Body of pancreas (tissue), 4 donors: ENCODE data around the gene MAP4K4. TPM values are rescaled to one million over a fixed set of nuclear protein-coding genes. Genes with fewer than 3 reads are reported as not detected.

Experiments used
- ATAC-seq: fragments of 150-250 bp; one replicate; pipeline ENCODE4 v1.9.1; 2016
- DNase-seq, 4 donors: peaks; one replicate each; pipeline ENCODE4 v3.0.0-alpha.2; 2019
- H3K27ac ChIP-seq, 4 donors: fragments of 200-600 bp; sonication (generic); 1 replicate in 3 of 4; 2 replicates in 1 of 4; pipeline versions ENCODE4 v1.5.1 to v1.6.1; 2016 to 2019; ENCODE audit warnings: mild to moderate bottlenecking in 1 of 4, mixed read lengths in 1 of 4, moderate library complexity in 1 of 4
- H3K27me3 ChIP-seq, 2 donors: fragments of 200-600 bp; sonication (generic); one replicate each; pipeline ENCODE4 v1.6.0; 2016; ENCODE audit warnings: mild to moderate bottlenecking in 1 of 2
- H3K36me3 ChIP-seq, 2 donors: fragments of 200-600 bp; sonication (generic); replicated peaks in 1 of 2; 2 replicates each; pipeline ENCODE4 v1.5.1; 2016; ENCODE audit warnings: low read depth in 2 of 2; ENCODE audit not compliant: insufficient read depth in 1 of 2
- H3K4me1 ChIP-seq: fragments of 200-600 bp; sonication (generic); one replicate; pipeline ENCODE4 v1.6.0; 2016
- H3K4me3 ChIP-seq, 2 donors: fragments of 200-600 bp; sonication (generic); 1 replicate in 1 of 2; 2 replicates in 1 of 2; pipeline ENCODE4 v1.5.1; 2016 to 2019
- H3K9me3 ChIP-seq, 3 donors: fragments of 200-600 bp; sonication (generic); 1 replicate in 2 of 3; 2 replicates in 1 of 3; pipeline ENCODE4 v1.5.1; 2016
- CTCF ChIP-seq, 7 experiments: fragments of 450-650 bp in 4 of 7; fragments of 200-600 bp in 3 of 7; sonication (generic) in 3 of 7; IDR thresholded peaks; one replicate each; pipeline ENCODE4 v1.5.1; 2016 to 2019; ENCODE audit warnings: antibody characterized with exemption in 7 of 7
- POLR2A ChIP-seq, 3 donors: fragments of 450-650 bp; IDR thresholded peaks; one replicate each; pipeline ENCODE4 v1.6.1; 2016; ENCODE audit warnings: antibody characterized with exemption in 3 of 3, mild to moderate bottlenecking in 2 of 3
- WGBS, 2 donors: methylation state at CpG; one replicate each; pipeline ENCODE4 v1.1.5; 2017; 5-methylcytosine and 5-hydroxymethylcytosine counted together
- intact Hi-C: fragments of 100-400 bp; cut with DNase I; formaldehyde crosslinking; loops from one replicate; pipeline ENCODE4 v1.15.1; 2023
- total RNA-seq, 2 donors: library from RNA; depleted of rRNA; stranded (reverse); fragments of >200 nt; gene quantifications; one replicate each; pipeline ENCODE4 v1.1.0, GENCODE V29; 2016

Gene MAP4K4
- total RNA-seq, 2 donors from 2014 or later: 22.1 to 25.1 TPM

DNA sequence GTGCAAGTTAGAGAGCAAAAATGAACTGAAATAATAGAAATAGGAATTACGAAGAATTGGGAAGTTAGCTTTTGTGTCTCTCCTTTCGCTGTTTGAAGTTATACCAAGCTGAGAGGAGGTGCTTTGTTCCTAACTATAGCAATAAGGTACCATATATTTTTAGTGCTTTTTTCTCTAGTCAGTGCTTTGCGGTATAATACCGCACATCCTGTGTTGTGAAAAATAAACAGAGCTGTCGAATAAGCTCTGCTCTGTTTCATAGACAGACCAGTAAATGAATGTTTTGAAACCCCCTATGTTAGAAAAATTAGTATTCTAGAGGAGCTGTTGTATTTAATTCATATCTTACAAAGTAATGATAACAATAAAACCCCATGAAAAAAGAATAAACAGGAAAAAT lies 130.8 kb downstream of the MAP4K4 start:
- Histone ChIP-seq H3K9me3 (no peaks in the 10 kb centered on the region), H3K4me3 (no peak overlapping the region), H3K36me3 (no peaks in the 10 kb centered on the region), H3K4me1 (peaks cover 19% of the 10 kb centered on the region), H3K27me3 (no peaks in the 10 kb centered on the region), H3K27ac (no peak overlapping the region)
- intact Hi-C loops: no loop called here
- 61 to 78% methylated on average over 5 of the region's 5 CpGs for WGBS, 2 donors
- DNase-seq (no peak), ATAC-seq (no peak)
- TF ChIP-seq CTCF (IDR thresholded peaks at IDR 0.05) (no peak), POLR2A (IDR thresholded peaks at IDR 0.05) (no peak)

GRCh38 chr2:101828673-101829334 lies 131.3 kb downstream of the MAP4K4 start:
- 31 to 40% methylated on average over 7 of the region's 7 CpGs for WGBS, 2 donors
- intact Hi-C loops: no loop called here
- no peak for ATAC-seq
- Histone ChIP-seq H3K4me1 (peaks cover 14% of the 10 kb centered on the region), H3K9me3 (no peaks in the 10 kb centered on the region), H3K4me3 (no peak overlapping the region), H3K36me3 (no peaks in the 10 kb centered on the region), H3K27me3 (no peaks in the 10 kb centered on the region), H3K27ac (no peak overlapping the region)
- TF ChIP-seq CTCF (IDR thresholded peaks at IDR 0.05) (no peak), POLR2A (IDR thresholded peaks at IDR 0.05) (no peak)
- DNase-seq: no peak

- TF ChIP-seq POLR2A (IDR thresholded peaks at IDR 0.05): no peak
- no peak for TF ChIP-seq CTCF (IDR thresholded peaks at IDR 0.05)
- no peak for DNase-seq
- Histone ChIP-seq H3K9me3 (no peaks in the 10 kb centered on the region), H3K4me1 (peaks cover 14% of the 10 kb centered on the region), H3K36me3 (peaks cover 0 to 1% of the 10 kb centered on the region in 2 donors), H3K4me3 (no peak overlapping the region), H3K27me3 (no peaks in the 10 kb centered on the region), H3K27ac (no peak overlapping the region)
- ATAC-seq: no peak
- 93 to 97% methylated on average over 3 of the region's 3 CpGs for WGBS, 2 donors
- intact Hi-C loops: no loop called here
These were observed 131.9 kb downstream of the MAP4K4 start for GRCh38 chr2:101829429-101829828.

DNA sequence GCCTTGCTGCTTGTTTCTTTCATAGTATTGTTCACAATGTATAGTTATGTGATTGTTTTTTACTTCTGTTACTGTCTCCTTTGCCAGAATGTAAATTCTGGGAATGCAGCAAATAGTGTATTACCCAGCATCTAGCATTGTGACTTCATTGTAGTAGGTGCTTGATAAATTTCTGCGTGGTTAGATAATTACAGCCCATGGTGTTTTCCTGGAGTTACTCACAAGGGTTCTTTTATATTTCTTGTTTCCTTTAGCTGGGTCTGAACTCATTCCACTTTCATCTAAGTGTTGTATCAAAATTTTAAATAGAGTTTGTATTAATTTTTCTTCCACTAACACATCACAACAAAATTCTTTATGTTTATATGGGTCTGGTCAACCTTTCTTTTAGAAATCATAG lies 132.6 kb downstream of the MAP4K4 start:
- DNase-seq (no peak), ATAC-seq (no peak)
- Histone ChIP-seq H3K27ac (no peak overlapping the region), H3K4me3 (no peak overlapping the region), H3K27me3 (no peaks in the 10 kb centered on the region), H3K36me3 (peaks cover 0 to 5% of the 10 kb centered on the region in 2 donors), H3K9me3 (no peaks in the 10 kb centered on the region), H3K4me1 (peaks cover 14% of the 10 kb centered on the region)
- intact Hi-C loops: loop anchor here (10.0 kb wide), 1 partner anchor 415 kb away; no protein-coding TSS in a partner anchor
- TF ChIP-seq POLR2A (IDR thresholded peaks at IDR 0.05) (no peak), CTCF (IDR thresholded peaks at IDR 0.05) (no peak)
- 55 to 74% methylated on average over 1 of the region's 1 CpG for WGBS, 2 donors

DNA sequence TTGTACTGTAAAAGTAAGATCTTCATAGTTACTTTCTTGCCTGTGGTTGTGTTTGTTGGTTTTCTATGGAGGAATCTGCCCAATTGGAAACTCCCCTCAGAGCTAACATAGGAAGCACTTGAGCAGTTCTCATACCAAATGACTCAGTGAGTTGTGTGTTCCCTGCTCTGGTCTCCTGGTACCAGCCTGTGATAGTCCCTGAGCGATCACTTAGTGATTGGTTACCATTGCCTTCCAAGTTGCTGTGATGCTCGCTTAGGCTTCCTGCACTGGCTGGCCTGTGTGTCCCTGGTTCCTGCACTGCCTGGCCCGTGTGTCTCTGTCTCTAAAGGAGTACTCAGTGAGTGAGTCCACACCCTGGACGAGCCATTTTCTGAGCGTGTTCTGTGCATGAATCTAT lies 133.0 kb downstream of the MAP4K4 start:
- Histone ChIP-seq H3K27ac (no peak overlapping the region), H3K27me3 (no peaks in the 10 kb centered on the region), H3K4me1 (peaks cover 14% of the 10 kb centered on the region), H3K36me3 (peaks cover 0 to 6% of the 10 kb centered on the region in 2 donors), H3K4me3 (no peak overlapping the region), H3K9me3 (no peaks in the 10 kb centered on the region)
- no peak for ATAC-seq
- TF ChIP-seq CTCF (IDR thresholded peaks at IDR 0.05) (no peak), POLR2A (IDR thresholded peaks at IDR 0.05) (no peak)
- no peak for DNase-seq
- 94 to 98% methylated on average over 5 of the region's 5 CpGs for WGBS, 2 donors
- intact Hi-C loops: loop anchor here (10.0 kb wide), 1 partner anchor 416 kb away; no protein-coding TSS in a partner anchor
